Measurements from ENCODE around the gene MCTS1.
A peak's percentile ranks its signal among the peaks of the same experiment; 100 is the strongest.
"Not testable (repeated sequence)": the region's sequence is repeated elsewhere in the genome, so short reads cannot be mapped to it uniquely, and the experiment has no call there.

Gene MCTS1
- 19.8 to 44.7 (median 28.8) reads per million in 17 experiments for total RNA-seq

- DNase-seq = peak; percentile 80 to 93 (median 89)
Measured at GRCh38 chrX:120603707-120604360, at the start of gene MCTS1. MCTS1 (plus strand) TSS chrX:120604101; CDS start chrX:120604237, 136 bp downstream.

DNA sequence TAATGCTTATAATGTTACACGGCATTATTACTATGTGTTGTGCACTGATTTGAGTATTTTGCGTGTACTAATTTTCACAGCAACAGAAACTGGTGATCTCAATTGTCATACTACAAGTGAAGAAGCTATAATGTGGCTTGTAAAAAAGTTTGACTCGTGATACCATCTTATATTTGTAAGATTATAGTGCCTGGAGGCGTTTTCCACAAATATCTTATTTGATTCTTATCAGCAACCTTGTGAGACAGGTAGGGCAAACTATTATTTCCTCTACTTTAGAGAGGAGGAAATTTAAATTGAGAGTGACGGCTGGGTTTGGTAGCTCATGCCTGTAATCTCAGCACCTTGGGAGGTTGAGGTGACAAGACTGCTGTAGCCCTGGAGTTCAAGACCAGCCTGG, 47.6 kb upstream of the MCTS1 start:
- no peak for DNase-seq

GRCh38 chrX:120559804-120560203, 44.1 kb upstream of the MCTS1 start:
- peak in 1 of 4 experiments; percentile 2 for DNase-seq

DNA sequence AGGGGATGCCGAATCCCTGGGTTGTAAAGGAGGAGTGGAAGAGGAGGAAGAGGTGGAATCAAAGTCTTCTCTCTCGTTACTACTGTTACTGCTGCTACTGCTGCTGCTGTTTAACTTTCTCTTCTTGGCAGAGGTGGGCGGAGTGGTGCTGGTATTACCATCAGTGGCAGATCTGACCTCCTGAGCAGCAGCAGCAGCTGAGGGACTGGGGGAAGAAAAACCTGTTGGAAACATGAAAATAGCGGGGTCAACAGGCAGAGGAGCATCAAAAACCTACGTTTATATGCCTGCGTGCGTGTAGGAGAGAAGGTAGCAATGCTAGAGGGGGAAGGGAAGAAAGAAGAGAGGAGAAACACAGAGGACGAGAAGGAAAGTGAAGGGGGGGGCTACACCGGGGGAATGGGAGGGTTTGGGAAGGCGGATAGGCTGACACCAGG, 43.5 kb upstream of the MCTS1 start:
- peak; percentile 9 to 39 (median 36) for DNase-seq

- peak; percentile 93 to 95 (median 94) for DNase-seq
Measured at GRCh38 chrX:120560842-120561633, 42.9 kb upstream of the MCTS1 start, which contains the start of gene CUL4B. CUL4B (minus strand) TSS chrX:120560962; CDS start chrX:120560638, 324 bp downstream.

DNA sequence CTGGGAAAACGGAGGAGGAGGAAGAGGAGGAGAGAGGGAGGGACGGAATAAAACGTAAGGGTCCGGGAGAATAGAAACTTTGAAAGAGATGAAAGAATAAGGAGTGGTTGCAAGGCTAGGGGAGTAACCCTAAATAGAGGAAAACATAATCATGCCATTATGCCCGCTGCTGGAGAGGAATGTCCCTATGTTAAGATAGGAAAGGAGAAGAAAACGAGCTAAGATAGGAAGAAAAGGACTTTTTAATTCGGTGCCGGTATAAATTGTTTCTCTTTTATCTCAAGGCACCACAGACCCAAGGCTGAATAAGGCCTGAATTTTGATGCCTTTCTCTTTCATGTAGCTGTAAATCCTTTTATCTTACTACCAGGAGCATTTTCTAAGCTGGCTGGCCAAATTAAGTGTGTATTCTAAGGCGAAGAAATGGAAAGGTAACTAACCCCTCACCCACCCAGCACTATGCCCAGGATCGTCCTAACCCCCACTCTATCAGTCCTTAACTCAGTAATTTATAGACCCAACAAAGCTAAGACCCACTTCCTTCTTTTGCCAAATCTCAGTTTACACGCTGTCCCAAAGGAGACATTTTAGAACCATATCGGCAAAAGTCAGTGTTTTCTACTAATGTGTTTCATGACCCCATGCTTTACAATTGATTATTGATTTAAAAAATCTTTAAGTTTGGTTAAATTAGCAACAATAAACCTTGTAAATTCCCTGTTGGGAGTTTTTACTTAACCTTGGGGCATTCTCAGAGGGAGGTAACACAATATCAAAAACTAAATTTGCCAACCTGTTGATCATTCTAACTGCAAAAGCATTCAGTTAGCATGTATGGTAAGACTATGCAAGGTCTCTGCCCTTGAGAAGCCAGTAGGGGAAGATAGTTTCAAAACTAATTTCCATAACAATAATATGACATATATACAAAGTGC, 42.0 kb upstream of the MCTS1 start:
- DNase-seq = peak in 3 of 4 experiments; percentile 3 to 12 (median 8)

- peak; percentile 5 to 35 (median 24) for DNase-seq
Measured at GRCh38 chrX:120562569-120562926, 41.4 kb upstream of the MCTS1 start.

DNA sequence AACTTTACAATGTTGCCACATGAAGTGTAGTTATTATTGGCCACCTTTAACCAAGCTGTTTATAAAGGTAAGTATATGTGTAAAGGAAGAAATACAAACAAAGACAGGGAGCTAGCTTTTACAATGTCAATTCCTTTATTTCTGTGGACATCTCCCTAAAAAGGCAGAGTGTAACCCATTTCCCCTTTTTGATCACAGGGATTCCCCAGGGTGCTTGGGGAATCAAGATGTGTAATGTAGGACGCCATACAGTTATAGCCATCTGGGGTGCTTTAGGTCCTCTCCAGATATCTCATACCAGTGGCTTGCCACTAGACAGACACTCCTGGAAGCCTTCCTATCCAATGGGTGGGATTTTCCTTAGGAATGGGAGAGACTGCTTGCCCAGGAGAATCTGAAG, 39.0 kb upstream of the MCTS1 start:
- peak in 3 of 4 experiments; percentile 31 to 36 (median 33) for DNase-seq

DNA sequence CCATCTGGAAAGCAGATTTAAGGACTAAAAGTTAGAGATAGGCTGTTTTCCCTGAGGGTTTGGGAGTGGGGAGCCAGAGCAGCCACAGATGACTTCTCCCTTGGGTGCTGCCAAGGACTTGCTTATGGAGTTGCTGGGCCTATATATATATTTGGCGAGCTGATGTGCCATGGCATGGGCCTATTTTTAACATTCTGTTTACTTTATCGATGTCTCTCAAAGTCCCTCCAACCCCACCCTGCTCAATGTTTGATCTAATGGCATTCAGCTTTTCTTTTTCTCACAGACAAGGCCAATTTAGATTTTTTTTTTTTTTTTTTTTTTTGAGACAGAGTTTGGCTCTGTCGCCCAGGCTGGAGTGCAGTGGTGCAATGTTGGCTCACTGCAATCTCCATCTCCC, 37.1 kb upstream of the MCTS1 start:
- no peak for DNase-seq

GRCh38 chrX:120568035-120568434, 35.9 kb upstream of the MCTS1 start:
- DNase-seq = no peak

DNA sequence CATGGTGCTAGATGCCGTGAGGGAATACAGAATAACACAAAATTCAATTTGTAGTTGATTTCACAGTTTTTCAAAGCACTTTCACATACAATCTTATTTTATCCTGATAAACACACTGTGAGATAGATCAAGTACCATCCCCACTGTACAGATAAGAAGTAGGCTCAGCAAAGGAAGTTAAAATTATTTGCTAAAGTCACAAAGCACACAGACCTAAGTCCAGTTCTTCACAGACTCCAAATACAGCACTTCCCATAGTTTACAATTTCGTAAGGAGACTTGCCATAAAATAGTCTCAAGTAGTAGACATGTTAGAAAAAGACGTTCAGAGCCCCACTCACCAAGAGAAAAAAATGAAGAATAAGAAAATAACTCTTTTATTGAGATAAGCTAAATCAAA, 35.3 kb upstream of the MCTS1 start:
- no peak for DNase-seq

DNA sequence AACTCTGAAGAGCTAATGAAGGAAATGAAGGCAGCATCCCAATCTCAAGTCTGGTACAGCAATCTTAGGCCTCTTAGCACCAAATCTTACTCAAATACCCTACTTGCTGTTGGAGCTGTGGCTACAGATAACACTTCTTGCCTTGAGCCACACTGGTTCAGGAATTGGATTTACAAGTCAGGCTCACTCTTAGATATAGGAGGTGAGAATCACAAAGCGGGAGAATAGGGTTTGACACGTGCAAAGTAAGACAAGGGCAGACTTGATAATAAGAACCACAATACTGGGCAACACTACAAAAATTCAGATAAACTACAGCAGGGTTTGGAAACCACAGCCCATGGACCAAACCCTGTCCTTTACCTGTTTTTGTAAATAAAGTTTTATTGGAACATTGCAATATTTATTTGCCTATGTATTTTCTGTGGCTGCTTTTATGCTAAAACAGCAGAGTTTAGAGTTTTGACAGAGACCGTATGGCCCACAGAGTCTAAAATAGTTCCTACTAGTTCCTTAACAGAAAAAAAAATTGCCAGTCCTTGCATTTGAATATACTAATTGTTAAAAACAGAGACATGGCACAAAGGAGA, 33.8 kb upstream of the MCTS1 start:
- DNase-seq = no peak

DNA sequence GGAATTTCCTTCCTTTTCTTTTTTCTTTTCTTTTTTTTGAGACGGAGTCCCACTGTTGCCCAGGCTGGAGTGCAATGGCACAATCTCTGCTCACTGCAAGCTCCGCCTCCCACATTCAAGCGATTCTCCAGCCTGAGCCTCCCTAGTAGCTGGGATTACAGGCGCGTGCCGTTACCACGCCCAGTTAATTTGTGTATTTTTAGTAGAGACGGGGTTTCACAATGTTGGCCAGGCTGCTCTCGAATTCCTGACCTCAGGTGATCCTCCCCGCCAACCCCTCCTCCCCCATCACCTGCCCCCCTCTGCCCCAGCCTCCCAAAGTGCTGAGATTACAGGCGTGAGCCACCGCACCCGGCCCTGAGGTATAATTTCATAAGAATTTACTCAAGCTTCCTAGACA, 30.1 kb upstream of the MCTS1 start:
- not testable (repeated sequence) for DNase-seq

- DNase-seq = no peak
Measured at GRCh38 chrX:120575379-120576114, 28.4 kb upstream of the MCTS1 start.

- DNase-seq = no peak
Measured at GRCh38 chrX:120585702-120586101, 18.2 kb upstream of the MCTS1 start.

DNA sequence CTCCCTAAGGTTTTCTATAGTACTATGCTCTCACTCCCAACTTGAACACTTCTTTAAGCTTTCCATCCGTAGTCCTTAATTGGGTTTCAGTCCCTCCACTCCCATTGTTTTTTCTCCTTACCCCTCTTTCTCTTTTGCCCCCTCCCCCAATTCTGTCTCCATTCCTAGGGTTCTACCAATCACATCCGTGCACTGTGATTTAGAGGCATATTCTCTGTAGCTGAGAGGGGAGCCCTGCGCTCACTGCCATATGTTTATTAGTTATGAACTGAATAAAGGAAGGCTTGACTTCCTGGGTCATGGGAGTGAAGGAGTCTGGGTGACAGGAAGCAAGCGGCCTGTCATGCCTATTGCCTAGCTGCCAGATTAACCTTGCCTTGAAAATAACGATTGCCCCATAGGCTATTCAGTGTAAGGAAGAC, 471 bp downstream of the MCTS1 start:
- DNase-seq = peak; percentile 36 to 70 (median 62)

- no peak for DNase-seq
Measured at GRCh38 chrX:120612086-120612485, 8.2 kb downstream of the MCTS1 start.

- no peak for DNase-seq
Measured at GRCh38 chrX:120614816-120615215, 10.9 kb downstream of the MCTS1 start.

DNA sequence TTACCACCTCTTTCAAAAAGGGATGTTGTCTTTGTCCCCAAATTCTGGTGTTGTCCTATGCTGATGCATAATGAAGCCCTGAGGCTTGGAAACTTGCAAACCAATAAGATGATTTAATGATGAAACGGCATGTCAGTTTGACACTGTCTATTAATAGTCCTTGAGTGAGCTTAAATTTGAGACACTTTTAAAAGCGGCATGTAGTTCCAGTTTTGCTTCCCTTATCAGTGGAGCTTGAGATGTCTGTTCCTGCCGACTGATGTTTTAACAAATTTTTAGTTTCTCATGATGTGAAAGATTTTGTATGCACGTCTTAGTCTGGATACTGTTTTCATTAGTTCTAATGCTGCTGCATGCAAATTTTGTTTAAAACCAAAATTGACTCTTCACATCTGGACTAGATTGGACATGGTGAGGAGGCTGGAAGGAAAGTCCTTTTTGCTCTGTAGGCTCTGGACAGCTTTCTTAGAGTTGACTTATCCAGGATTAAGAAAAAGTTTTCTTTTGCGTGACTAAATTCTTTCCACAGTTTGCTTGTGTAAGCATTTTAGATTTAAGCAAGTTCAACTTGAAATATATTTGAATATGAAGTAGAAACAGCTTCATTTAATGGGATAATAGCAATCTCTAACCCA, 14.2 kb downstream of the MCTS1 start:
- peak in 1 of 4 experiments; percentile 0 for DNase-seq

GRCh38 chrX:120625371-120625770, 21.5 kb downstream of the MCTS1 start:
- DNase-seq = no peak
